Skin epidermis (tissue), 12 donors: ENCODE results near the gene FNIP1.

ENCODE experiments used
- H3K27ac ChIP-seq, 21 experiments: fragments of 200-600 bp; sonication (generic) in 11 of 21; one replicate each; pipeline ENCODE4 v1.5.0; 2020; ENCODE audit warnings: mild to moderate bottlenecking in 3 of 21, inconsistent platforms in 2 of 21, moderate library complexity in 2 of 21
- H3K4me3 ChIP-seq, 7 experiments: fragments of 200-600 bp; sonication (generic) in 2 of 7; one replicate each; pipeline ENCODE4 v1.5.0; 2020; ENCODE audit warnings: inconsistent platforms in 2 of 7, mild to moderate bottlenecking in 2 of 7, moderate library complexity in 1 of 7

FNIP1 gene

GRCh38 chr5:131649161-131649560 is 147.7 kb downstream of the FNIP1 start:
- Histone ChIP-seq H3K4me3 (no peak overlapping the region), H3K27ac (no peak overlapping the region)

GRCh38 chr5:131647048-131647769 is 149.6 kb downstream of the FNIP1 start:
- Histone ChIP-seq H3K27ac (peak overlapping the region in 1 of 21 experiments; percentile 33), H3K4me3 (no peak overlapping the region)

- Histone ChIP-seq H3K4me3 (no peak overlapping the region), H3K27ac (no peak overlapping the region)
These were observed 152.0 kb downstream of the FNIP1 start for GRCh38 chr5:131644822-131645221.

GRCh38 chr5:131644370-131644769 is 152.4 kb downstream of the FNIP1 start:
- no peak overlapping the region for H3K27ac ChIP-seq
- no peak overlapping the region for H3K4me3 ChIP-seq

- H3K4me3 ChIP-seq, result no peak overlapping the region
- no peak overlapping the region for H3K27ac ChIP-seq
These were observed 155.3 kb downstream of the FNIP1 start for GRCh38 chr5:131641494-131641893.

GRCh38 chr5:131640043-131640856 is 156.6 kb downstream of the FNIP1 start:
- H3K27ac ChIP-seq, result peak overlapping the region in 3 of 21 experiments; percentile 9 to 18 (median 17)
- H3K4me3 ChIP-seq, result no peak overlapping the region

- H3K27ac ChIP-seq, result no peak overlapping the region
- no peak overlapping the region for H3K4me3 ChIP-seq
These were observed 157.7 kb downstream of the FNIP1 start for GRCh38 chr5:131639148-131639547.

- H3K27ac ChIP-seq, result no peak overlapping the region
- H3K4me3 ChIP-seq, result no peak overlapping the region
These were observed 159.1 kb downstream of the FNIP1 start for GRCh38 chr5:131637694-131638093.

GRCh38 chr5:131635684-131636572 is 160.9 kb downstream of the FNIP1 start:
- Histone ChIP-seq H3K4me3 (peak overlapping the region; percentile 67 to 94 (median 80)), H3K27ac (peak overlapping the region; percentile 86 to 100 (median 98))

- peak within 1 kb of the TSS; percentile 67 to 94 (median 80) for H3K4me3 ChIP-seq
These were observed 161.7 kb downstream of the FNIP1 start, which contains the start of gene RAPGEF6 for GRCh38 chr5:131634996-131635683. RAPGEF6 (minus strand) TSS chr5:131635229; CDS start chr5:131635030, 199 bp downstream.

GRCh38 chr5:131634666-131634995 is 162.2 kb downstream of the FNIP1 start:
- Histone ChIP-seq H3K27ac (peak overlapping the region; percentile 46 to 100 (median 98)), H3K4me3 (peak overlapping the region; percentile 67 to 94 (median 80))

More at GRCh38 chr5:131634996-131635683, 161.7 kb downstream of the FNIP1 start, which contains the start of gene RAPGEF6:
- H3K27ac ChIP-seq, result peak within 1 kb of the TSS; percentile 86 to 100 (median 98)

- Histone ChIP-seq H3K4me3 (peak overlapping the region; percentile 67 to 94 (median 80)), H3K27ac (peak overlapping the region in 19 of 21 experiments; percentile 89 to 100 (median 98))
These were observed 162.6 kb downstream of the FNIP1 start for GRCh38 chr5:131634238-131634637.

- H3K27ac ChIP-seq, result peak overlapping the region in 12 of 21 experiments; percentile 96 to 100 (median 99)
These were observed 163.0 kb downstream of the FNIP1 start for GRCh38 chr5:131633830-131634229.

GRCh38 chr5:131630963-131631350 is 165.9 kb downstream of the FNIP1 start:
- Histone ChIP-seq H3K4me3 (no peak overlapping the region), H3K27ac (no peak overlapping the region)

More at GRCh38 chr5:131633830-131634229, 163.0 kb downstream of the FNIP1 start:
- peak overlapping the region; percentile 67 to 94 (median 80) for H3K4me3 ChIP-seq

GRCh38 chr5:131630208-131630962 is 166.4 kb downstream of the FNIP1 start:
- Histone ChIP-seq H3K4me3 (no peak overlapping the region), H3K27ac (peak overlapping the region in 1 of 21 experiments; percentile 5)

GRCh38 chr5:131628990-131629389 is 167.8 kb downstream of the FNIP1 start:
- H3K4me3 ChIP-seq, result no peak overlapping the region
- no peak overlapping the region for H3K27ac ChIP-seq

GRCh38 chr5:131627207-131627865 is 169.5 kb downstream of the FNIP1 start:
- H3K27ac ChIP-seq, result no peak overlapping the region
- H3K4me3 ChIP-seq, result no peak overlapping the region

GRCh38 chr5:131622633-131623032 is 174.2 kb downstream of the FNIP1 start:
- H3K27ac ChIP-seq, result no peak overlapping the region
- no peak overlapping the region for H3K4me3 ChIP-seq
